Kidney glomerular epithelial cell (primary cell): ENCODE data around the gene KIF3C.
A peak's percentile ranks its signal among the peaks of the same experiment; 100 is the strongest.
"Not testable (repeated sequence)": the region's sequence is repeated elsewhere in the genome, so short reads cannot be mapped to it uniquely, and the experiment has no call there.

Experiments
- DNase-seq: peaks from one replicate; lab custom pipeline; 2025; lab: John Stamatoyannopoulos, UW

KIF3C gene

GRCh38 chr2:25982273-25982967, at the start of gene KIF3C:
TSS of gene KIF3C (minus strand) at chr2:25982497. CDS start at chr2:25981917, 580 bp downstream.
- DNase-seq: peak; percentile 49

- not testable (repeated sequence) for DNase-seq
Observed at GRCh38 chr2:26028083-26028482, 45.8 kb upstream of the KIF3C start.

DNA sequence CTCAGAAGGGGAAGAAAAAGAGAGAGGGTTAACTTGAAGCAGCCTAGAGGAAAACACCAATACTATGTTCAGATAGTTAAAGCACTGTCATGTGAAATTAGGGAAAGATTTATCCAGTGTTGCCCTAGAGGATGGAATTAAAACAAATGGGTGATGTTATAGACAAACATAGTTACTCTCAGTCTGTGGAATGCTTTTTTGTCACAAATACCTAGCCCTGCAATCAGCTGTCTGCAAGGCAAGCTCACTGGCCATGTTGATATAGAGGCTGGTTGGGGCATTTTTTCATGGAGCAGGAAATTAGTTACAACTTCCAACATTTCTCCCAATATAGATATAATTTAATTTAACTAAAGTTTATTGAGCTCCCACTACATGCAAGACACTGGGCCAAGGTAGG, 43.2 kb upstream of the KIF3C start:
- no peak for DNase-seq

GRCh38 chr2:26024260-26024659, 42.0 kb upstream of the KIF3C start:
- no peak for DNase-seq

- no peak for DNase-seq
Observed at GRCh38 chr2:26020231-26020640, 37.9 kb upstream of the KIF3C start.

DNA sequence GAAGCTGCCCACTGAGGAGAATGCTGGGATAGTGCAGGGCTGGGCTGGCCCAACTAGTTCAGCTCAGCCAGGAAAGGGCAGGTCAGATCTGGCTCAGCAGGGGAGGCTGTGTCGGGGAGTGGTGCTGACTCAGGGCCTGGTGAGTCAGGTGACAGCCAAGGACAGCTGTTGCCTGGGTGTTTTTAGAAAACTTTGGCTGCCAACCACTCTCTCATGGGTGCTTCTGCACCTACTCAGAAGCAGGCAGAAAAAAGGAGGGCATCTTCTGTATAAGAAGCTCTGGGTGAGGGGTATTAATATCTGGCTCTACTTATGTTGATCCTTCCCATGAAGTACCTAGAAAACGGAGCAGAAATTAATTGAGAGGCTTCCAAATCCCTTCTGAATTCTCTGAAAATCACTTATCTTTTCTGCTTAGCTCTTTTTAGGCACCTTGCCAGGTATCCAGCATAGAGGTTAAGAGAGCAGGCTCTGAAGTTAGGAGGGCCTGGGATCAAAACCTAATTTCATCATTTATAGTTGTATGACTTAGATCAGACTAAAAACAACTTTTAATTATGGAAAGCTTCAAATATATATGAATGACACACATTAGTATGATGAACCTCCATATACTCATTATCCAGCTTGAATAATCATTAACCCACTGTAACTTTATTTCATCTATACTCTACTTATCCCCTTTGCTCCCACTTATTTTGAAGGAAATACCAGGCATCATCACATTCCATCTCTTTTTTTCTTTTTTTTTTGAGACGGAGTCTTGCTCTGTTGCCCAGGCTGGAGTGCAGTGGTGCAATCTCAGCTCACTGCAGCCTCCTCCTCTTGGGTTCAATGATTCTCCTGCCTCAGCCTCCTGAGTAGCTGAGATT, 36.1 kb upstream of the KIF3C start:
- DNase-seq: peak; percentile 92

DNA sequence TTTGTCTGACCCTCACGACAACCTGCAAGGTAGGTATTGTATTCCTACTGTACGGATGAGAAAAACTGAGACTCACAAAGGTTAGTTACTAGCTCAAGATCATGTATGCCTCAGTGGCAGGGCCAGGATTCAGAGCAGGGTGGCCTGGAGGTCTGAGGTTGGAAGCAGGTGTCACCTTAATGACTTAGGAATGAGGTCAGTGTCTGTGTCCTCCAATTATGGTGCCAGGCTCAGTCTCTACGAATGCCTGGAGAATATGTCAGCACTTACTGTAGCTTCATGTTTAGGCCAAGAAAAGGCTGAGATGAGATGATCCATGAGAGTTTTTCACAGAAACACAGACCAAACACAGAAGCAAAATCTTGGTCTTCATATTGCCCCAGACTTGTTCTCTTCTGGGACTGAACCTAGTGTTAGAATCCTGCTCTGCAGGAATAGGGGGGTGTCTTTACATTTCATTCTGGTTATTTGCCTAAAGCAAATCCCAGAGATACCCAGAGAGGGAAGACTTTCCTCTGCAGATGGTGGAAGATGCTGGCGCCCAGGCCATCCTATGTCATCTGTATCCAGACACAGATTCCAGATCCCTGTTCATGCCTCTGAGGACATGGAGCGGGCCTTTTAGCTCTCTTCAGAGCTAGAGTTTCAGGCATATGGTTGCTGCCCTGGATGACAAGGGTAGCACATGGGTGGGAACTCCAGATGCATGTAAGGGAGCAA, 35.3 kb upstream of the KIF3C start:
- no peak for DNase-seq

DNA sequence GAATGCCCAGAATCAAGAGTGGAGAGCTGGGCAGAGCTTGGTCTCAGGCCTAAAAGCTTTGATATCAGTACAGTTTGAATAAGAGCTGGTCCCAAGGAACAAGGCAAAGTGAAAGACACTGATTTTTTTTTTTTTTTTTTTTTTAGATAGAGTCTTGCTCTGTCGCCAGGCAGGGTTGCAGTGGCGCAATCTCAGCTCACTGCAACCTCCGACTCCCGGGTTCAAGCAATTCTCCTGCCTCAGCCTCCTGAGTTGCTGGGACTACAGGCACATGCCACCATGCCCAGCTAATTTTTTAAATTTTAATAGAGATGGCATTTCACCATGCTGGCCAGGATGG, 34.4 kb upstream of the KIF3C start:
- DNase-seq: not testable (repeated sequence)

- no peak for DNase-seq
Observed at GRCh38 chr2:26016012-26016705, 33.9 kb upstream of the KIF3C start.

- no peak for DNase-seq
Observed at GRCh38 chr2:26013668-26014067, 31.4 kb upstream of the KIF3C start.

- DNase-seq: peak; percentile 26
Observed at GRCh38 chr2:26011990-26012856, 29.9 kb upstream of the KIF3C start.

- DNase-seq: no peak
Observed at GRCh38 chr2:26011609-26011989, 29.3 kb upstream of the KIF3C start.

GRCh38 chr2:26010943-26011342, 28.6 kb upstream of the KIF3C start:
- no peak for DNase-seq

- no peak for DNase-seq
Observed at GRCh38 chr2:26009567-26009963, 27.3 kb upstream of the KIF3C start.

DNA sequence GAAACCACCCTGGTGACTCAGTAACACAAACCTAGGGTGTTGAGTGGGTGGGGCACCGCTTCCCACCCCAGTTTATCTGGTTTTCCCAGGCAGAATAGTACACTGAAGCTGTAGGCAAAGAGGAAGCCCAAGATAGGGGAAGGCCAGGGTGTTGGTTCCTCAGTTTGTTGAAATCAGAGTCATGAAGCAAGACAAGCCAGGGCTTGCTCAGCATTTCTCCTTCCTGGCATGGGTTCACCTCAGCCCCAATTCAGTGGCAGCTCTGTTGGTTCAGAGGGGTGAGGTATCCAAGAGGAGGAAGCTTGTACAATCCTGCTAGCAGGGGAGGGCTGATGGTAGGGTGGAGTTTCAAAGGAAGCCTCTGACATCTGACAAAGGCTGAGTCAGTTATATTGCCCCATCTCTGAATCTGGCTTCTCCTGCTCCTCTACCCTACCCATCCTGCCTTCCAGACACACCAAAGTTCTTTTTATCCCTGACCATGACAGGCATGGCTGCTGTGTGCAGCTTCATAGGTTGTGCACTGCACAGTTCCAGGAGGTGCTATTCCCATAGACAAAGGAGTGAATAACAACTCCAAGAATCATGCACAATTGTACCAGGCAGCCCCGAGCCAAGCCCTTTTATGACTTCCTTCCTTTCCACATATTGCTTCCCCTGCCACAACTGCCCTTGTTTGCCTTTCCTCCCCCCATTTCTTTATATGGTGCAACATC, 26.7 kb upstream of the KIF3C start:
- DNase-seq: peak; percentile 26

DNA sequence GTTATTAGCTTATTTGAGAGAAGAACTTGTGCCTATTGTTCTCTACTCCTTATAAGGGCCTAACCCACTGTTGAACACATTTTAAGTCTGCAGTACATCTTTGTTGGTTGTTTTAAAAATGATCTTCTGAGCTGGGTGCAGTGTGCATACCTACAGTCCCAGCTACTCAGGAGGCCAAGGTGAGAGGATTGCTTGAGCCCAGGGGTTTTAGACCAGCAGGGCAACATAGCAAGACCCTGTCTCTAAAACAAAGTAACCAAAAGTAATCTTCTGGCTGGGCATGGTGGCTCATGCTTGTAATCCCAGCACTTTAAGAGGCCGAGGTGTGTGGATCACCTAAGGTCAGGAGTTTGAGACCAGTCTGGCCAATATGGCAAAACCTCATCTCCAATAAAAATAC, 25.8 kb upstream of the KIF3C start:
- DNase-seq: no peak

DNA sequence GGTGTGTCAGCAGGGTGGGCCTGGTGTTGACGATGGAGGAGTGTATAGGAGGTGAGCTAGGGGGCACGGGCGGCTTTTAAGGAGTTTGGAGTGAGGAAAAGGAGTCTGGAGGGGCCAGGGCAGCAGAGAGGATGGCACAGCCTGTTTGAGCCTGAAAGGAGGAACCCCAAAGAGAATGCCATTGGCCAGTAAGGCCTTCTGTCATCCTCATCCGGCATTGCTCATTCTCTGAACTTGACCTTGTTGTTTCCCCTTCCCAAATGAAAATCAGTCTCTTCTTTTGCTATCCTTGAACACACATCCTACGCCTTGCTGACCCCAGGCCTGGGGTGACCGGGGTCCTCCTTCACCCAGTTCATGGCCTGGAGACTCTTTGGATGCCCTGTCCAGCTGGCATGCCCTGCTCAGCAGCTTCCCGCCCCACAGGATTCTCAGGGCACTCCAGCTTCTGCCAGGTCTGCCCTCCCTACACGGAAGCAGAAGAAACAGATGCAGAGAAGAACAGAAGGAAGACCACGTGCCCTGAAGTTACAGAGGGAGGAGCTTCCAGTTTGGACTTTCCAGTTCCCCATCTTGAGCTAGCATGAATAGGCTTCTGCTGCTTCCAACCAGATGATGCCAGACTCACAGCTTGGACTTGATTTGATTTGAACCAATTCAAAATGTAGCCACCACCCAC, 20.5 kb upstream of the KIF3C start:
- no peak for DNase-seq

DNA sequence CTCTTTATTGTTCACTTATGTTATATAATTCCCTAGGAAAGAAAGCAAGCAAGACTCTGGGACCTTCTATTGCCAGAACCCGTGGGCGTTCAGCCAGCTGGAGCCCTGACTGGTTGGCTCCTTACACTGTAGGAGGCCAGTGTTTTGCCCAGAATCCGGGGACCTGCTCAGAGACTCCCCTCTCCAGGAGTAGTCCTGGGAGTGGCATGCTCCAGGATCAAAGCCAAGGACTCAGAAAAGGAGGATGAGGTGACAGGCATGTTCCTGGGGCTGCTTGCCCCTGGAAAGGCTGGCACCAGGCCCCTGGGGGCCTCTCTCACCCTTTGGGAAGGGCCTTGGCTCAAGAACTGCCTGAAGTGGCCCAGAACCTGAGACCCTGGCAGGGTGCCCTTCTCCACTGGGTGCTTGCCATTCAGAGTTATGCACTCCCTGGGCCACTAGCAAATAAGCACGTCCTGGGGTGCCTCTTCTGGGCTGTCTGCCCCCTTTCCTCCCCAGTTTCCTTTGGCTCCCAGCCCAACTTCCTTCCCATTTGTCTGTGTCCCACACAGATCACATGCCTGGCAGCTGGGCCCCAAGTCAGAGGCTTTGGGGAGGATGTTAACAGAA, 19.6 kb upstream of the KIF3C start:
- no peak for DNase-seq

DNA sequence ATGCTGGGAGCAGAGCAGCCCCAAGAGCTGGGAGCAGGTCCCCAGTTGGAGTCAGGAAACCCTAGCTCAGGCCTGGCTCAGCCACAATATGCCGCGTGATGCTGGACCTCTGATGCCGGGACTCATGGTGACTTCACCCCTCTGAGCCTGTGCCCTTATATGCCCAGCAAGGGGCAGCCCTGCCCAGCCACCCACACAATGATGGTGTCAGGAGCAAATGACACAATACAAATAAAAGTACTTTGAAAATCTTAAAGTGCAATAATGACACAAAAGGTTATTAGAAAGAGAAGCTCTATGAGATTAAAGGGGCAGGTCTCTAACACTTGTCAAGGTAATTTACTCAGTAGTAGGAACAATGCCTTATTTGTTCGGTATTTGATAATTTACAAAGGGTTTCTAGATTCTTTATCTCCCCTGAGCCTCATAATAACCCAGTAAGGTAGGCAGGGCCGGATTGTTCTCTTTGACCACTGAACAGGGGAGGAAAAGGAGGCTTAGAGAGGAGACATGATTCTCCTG, 18.3 kb upstream of the KIF3C start:
- no peak for DNase-seq
